ENCODE measurements around the gene FBRS. TPM values are rescaled to one million over a fixed set of nuclear protein-coding genes. Genes with fewer than 3 reads are reported as not detected.

The FBRS gene
- total and polyA plus RNA-seq, 2 of the 13 experiments (the other 11 are each of a cell fraction or from before 2014, with no cell fraction given), result 13.7 to 16.2 TPM

GRCh38 chr16:30657866-30658730, at the start of gene FBRS (continued):
- no peak for TF ChIP-seq CBX2 (IDR thresholded peaks at IDR 0.05; ENCODE audit: low read depth, low read length)
- TF ChIP-seq CBX2 (CRISPR knock-in tag; IDR thresholded peaks at IDR 0.05; ENCODE audit: low read depth), result no peak
- TF ChIP-seq, protein P1, sequence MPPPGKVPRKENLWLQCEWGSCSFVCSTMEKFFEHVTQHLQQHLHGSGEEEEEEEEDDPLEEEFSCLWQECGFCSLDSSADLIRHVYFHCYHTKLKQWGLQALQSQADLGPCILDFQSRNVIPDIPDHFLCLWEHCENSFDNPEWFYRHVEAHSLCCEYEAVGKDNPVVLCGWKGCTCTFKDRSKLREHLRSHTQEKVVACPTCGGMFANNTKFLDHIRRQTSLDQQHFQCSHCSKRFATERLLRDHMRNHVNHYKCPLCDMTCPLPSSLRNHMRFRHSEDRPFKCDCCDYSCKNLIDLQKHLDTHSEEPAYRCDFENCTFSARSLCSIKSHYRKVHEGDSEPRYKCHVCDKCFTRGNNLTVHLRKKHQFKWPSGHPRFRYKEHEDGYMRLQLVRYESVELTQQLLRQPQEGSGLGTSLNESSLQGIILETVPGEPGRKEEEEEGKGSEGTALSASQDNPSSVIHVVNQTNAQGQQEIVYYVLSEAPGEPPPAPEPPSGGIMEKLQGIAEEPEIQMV (CRISPR knock-in tag; IDR thresholded peaks at IDR 0.05; ENCODE audit: low read depth), result no peak
- TF ChIP-seq, protein P2, sequence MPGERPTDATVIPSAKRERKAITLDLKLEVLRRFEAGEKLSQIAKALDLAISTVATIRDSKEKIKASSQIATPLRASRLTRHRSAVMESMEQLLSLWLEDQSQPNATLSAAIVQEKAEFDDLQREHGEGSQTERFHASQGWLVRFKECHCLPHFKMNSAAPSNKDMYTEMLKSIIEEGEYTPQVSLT (CRISPR knock-in tag; IDR thresholded peaks at IDR 0.05; ENCODE audit: borderline replicate concordance, low read depth), result no peak; the same call in 1 of the 2 replicates
- no peak for TF ChIP-seq ZNF234 (CRISPR knock-in tag; conservative IDR thresholded peaks at IDR 0.05)
- TF ChIP-seq NR1H2 (CRISPR knock-in tag; IDR thresholded peaks at IDR 0.05; ENCODE audit: borderline replicate concordance, low read depth), result no peak
- TF ChIP-seq ZNF138 (CRISPR knock-in tag; IDR thresholded peaks at IDR 0.05; ENCODE audit: low read depth), result peak; percentile 62; the same call in 1 of the 2 replicates
- peak; percentile 74 for TF ChIP-seq ZNF24 (IDR thresholded peaks at IDR 0.05)
- TF ChIP-seq ZNF790 (CRISPR knock-in tag; IDR thresholded peaks at IDR 0.05; ENCODE audit: borderline replicate concordance), result peak; percentile 96; the same call in 1 of the 2 replicates
- no peak for TF ChIP-seq NFIB (CRISPR knock-in tag; IDR thresholded peaks at IDR 0.05; ENCODE audit: borderline replicate concordance)
- peak; percentile 91; the same call in 2 of the 3 replicates for TF ChIP-seq MXI1 (IDR thresholded peaks at IDR 0.05; ENCODE audit: borderline replicate concordance, low read depth, low read length)
- peak; percentile 96 for TF ChIP-seq HOXA3 (CRISPR knock-in tag; IDR thresholded peaks at IDR 0.05)
- TF ChIP-seq ZIK1 (CRISPR knock-in tag; IDR thresholded peaks at IDR 0.05; ENCODE audit: borderline replicate concordance, low read depth), result no peak
- peak; percentile 31 for TF ChIP-seq ZNF18 (CRISPR knock-in tag; IDR thresholded peaks at IDR 0.05; ENCODE audit: insufficient replicate concordance)
- 0 out of 2 replicates have a peak, but pooled peaks have one; percentile 10 for TF ChIP-seq DNMT1 (CRISPR knock-in tag; IDR thresholded peaks at IDR 0.05)
- TF ChIP-seq, protein P3, sequence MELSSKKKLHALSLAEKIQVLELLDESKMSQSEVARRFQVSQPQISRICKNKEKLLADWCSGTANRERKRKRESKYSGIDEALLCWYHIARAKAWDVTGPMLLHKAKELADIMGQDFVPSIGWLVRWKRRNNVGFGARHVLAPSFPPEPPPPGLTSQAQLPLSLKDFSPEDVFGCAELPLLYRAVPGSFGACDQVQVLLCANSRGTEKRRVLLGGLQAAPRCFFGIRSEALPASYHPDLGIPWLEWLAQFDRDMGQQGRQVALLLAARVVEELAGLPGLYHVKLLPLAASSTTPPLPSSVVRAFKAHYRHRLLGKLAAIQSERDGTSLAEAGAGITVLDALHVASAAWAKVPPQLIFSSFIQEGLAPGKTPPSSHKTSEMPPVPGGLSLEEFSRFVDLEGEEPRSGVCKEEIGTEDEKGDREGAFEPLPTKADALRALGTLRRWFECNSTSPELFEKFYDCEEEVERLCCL (CRISPR knock-in tag; IDR thresholded peaks at IDR 0.05; ENCODE audit: borderline replicate concordance), result no peak
- TF ChIP-seq MZF1 (CRISPR knock-in tag; IDR thresholded peaks at IDR 0.05; ENCODE audit: borderline replicate concordance), result no peak
- no peak for TF ChIP-seq FOXO4 (CRISPR knock-in tag; conservative IDR thresholded peaks at IDR 0.05)
- TF ChIP-seq ZNF296 (CRISPR knock-in tag; conservative IDR thresholded peaks at IDR 0.05), result no peak
- no peak for TF ChIP-seq ZNF432 (CRISPR knock-in tag; IDR thresholded peaks at IDR 0.05; ENCODE audit: borderline replicate concordance)
- TF ChIP-seq SOX6 (IDR thresholded peaks at IDR 0.05), result no peak
- TF ChIP-seq SOX6 (CRISPR knock-in tag; IDR thresholded peaks at IDR 0.05), result peak; percentile 80
- peak; percentile 67; the same call in 1 of the 2 replicates for TF ChIP-seq BCL6 (CRISPR knock-in tag; IDR thresholded peaks at IDR 0.05)
